HG02759 (cell line): ENCODE measurements around the gene BTRC.
A peak's percentile ranks its signal among the peaks of the same experiment; 100 is the strongest.
"Not testable (repeated sequence)": the region's sequence is repeated elsewhere in the genome, so short reads cannot be mapped to it uniquely, and the experiment has no call there.

Experiments
- ATAC-seq: cut with Tn5 transposase; IDR thresholded peaks from one replicate; pipeline ENCODE4 v1.9.1; 2021; ENCODE audit warnings: mild to moderate bottlenecking, moderate library complexity; ENCODE audit not compliant: unreplicated experiment

The BTRC gene

DNA sequence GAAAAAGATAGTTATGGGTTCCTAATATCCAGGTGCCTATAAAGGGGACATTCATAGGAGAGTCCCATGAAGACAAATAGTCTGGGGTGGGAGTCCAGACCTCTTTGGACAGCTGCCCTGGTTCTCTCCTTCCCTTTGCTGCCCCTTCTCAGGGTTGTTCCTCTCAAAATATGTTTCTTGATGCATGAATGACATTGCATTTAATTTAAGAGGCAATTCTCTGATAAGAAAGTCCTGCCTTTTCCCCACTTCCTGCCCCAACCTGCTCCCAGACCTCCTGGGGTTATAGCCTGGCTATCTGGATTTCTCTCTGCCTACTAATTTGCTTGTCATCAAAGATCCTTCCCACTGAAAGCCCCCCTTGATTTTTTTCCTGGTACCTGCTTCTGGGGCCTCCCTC lies 12.5 kb upstream of the BTRC start:
- ATAC-seq = no peak

DNA sequence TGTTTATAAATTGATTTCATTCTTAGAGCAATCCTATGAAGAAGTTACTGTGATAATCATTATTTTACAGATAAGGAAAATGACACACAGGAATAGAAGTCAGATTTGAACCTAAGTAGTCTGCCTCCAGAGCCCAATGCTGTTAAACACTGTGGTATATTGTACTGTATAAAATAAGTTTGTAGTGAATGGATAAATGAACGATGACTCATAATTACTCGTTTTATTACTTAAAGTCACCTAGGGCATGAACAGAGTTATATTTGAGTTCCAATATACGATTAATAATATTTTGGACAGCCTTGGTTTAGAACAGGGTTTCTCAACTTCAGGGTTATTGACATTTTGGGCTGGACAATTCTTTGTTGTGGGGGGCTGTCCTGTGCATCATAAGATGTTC lies 7.8 kb upstream of the BTRC start:
- no peak for ATAC-seq

GRCh38 chr10:101351017-101351416 lies 2.9 kb upstream of the BTRC start:
- ATAC-seq = no peak

DNA sequence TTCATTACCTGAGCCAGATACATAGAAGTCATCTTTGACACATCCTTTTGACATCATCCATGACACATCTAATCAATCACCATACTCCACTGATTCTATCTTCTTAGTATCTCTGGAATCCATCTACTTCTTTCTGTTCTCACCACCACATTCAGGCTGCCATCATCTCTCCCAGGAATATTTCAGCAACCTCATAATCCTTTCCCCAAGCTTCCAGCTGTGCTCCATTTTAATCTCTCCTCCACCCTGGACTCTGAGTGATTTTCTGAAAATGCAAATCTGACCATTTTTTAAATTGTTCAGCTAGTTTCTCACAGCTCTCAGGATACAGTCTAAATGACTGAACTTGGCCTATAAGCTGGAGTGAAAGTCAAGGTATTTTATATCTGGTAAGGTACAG lies 2.5 kb upstream of the BTRC start:
- ATAC-seq = no peak

DNA sequence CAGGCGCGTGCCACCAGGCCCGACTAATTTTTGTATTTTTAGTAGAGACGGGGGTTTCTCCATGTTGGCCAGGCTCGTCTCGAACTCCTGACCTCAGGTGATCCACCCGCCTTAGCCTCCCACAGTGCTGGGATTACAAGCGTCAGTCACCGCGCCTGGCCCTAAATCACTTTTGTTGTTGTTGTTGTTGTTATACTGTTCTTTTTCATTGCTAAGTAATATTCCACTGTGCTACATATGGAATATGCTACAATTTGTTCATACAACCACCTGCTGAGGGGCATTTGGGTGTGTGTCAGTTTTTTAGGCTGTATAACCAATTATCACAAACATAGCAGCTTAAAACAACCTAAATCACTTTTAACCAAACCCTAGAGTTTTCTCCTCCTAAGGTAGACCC lies 1.1 kb upstream of the BTRC start:
- not testable (repeated sequence) for ATAC-seq

- ATAC-seq = peak; percentile 21
Measured at GRCh38 chr10:101354328-101355071, 535 bp downstream of the BTRC start.

- no peak for ATAC-seq
Measured at GRCh38 chr10:101355072-101355706, 1.2 kb downstream of the BTRC start.

DNA sequence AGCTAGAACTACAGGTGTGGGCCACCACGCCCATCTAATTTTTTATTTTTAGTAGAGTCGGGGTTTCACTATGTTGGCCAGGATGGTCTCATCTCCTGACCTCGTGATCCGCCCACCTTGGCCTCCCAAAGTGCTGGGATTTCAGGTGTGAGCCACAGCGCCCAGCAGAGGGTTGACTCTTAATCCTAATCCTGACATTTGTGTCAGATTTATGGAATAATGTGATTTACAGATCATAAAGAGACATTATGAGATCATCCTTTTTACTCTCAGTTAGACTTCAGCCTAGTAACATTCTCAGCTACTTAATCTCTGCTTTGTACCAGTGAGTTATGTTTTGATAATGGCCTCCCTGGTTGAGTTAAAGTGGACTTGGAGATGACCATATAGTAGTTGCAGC lies 2.2 kb downstream of the BTRC start:
- ATAC-seq = no peak

DNA sequence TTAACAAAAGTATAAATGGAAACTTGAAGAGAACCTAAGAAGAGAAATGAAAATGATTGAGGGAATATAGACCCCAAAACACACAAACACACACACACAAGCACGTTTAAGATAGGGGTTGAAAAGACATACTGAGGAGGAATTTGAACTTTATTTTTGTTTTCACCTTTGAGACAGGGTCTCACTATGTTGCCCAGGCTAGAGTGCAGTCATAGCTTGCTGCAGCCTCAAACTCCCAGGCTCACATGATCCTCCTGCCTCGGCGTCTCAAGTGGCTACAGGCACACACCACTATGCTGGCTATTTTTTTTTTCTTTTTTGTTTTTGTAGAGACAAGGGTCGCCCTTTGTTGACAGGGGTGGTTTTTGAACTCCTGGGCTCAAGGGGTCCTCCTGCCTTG lies 4.0 kb downstream of the BTRC start:
- no peak for ATAC-seq

- ATAC-seq = no peak
Measured at GRCh38 chr10:101358706-101359300, 4.8 kb downstream of the BTRC start.

DNA sequence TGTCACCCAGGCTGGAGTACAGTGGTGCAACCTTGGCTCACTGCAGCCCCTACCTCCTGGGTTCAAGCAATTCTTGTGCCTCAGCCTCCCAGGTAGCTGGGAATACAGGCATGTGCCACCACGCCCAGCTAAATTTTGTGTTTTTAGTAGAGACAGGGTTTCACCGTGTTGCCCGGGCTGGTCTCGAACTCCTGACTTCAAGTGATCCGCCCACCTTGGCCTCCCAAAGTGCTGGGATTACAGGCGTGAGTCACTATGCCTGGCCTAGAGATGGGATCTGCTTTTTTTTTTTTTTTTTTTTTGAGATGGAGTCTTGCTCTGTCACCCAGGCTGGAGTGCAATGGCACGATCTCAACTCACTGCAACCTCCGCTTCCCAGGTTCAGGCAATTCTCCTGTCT lies 6.1 kb downstream of the BTRC start:
- ATAC-seq = not testable (repeated sequence)

DNA sequence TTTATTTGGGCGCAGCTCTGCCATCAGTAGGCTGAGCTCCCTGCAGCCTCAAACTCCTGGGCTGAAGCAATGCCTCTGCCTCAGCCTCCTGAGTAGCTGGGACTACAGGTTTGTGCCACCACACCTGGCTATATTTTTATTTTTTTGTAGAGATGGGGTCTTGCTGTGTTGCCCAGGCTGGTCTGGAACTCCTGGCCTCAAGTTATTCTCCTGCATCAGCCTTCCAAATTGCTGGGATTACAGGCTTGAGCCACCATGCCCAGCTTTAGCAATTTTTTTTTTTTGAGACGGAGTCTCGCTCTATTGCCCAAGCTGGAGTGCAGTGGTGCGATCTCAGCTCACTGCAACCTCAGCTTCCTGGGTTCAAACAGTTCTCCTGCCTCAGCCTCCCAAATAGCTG lies 6.9 kb downstream of the BTRC start:
- ATAC-seq = not testable (repeated sequence)

DNA sequence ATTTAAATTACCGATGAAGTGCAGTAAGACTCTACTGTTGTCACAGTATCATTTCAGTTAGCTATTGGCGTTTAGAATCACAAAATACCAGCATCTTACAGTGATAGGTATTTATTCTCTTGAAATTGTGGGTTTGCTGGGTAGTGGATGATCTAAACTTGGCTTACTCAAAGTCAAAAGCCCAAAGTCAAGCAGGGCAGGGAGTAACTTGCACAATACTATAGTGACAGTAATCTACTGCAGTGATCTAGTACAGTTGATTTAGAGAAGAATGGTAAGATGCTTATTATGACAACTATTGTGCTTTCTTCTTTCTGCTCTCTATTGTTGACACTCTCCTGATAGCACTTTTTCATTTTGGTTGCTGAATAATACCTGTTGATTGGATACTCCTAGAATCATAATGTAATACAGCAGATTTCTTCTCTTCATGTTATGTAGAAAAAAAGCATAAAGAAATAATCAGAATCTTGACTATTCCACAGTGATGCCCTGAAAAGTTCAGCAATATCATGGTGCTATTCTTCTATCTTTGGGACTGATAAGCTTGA lies 10.0 kb downstream of the BTRC start:
- ATAC-seq = no peak

DNA sequence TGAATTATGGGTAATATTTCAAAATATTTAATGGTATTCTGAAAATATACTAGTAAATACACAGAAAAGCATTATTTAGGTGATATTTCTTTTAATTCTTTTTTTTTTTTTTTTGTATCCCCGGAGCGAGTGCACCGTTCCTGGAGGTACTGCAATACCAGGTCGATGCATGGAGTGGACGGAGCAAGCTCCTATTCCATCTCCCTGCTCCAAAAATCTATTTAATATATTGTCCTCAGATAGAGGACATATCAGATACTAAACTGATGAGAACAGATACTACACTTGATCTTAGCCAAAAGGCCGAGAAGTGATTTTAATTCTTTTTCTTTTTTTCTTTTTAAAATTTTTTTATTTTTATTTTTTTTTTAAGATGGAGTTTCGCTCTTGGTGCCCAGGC lies 10.8 kb downstream of the BTRC start:
- no peak for ATAC-seq

- ATAC-seq = no peak
Measured at GRCh38 chr10:101367569-101368453, 13.8 kb downstream of the BTRC start.

DNA sequence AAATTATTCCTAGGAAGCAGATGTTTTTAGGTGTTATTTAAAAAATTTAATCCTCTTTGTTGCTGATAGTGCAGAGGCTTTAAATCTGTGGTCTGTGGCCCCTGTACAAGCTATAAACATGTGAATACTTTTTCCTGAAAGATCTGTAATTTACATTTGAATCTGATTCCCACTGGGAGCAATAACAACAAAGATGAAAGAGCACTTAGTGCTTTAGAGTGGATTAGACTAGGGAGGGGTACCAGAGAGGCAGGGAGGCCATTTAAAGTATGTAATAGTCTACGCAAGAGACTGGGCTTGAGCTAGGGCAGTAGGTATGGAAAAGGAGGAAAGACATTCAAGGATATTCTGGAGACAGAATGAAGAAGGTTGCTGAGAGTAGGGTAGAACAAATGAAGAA lies 19.1 kb downstream of the BTRC start:
- ATAC-seq = no peak

DNA sequence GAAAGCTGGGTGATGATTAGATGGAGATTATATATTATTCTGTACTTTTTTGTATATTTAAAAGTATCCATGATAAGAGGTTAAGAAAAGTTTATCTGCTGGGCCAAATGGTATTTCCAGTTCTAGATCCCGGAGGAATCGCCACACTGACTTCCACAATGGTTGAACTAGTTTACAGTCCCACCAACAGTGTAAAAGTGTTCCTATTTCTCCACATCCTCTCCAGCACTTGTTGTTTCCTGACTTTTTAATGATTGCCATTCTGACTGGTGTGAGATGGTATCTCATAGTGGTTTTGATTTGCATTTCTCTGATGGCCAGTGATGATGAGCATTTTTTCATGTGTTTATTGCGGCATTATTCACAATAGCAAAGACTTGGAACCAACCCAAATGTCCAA lies 20.0 kb downstream of the BTRC start:
- ATAC-seq = not testable (repeated sequence)

DNA sequence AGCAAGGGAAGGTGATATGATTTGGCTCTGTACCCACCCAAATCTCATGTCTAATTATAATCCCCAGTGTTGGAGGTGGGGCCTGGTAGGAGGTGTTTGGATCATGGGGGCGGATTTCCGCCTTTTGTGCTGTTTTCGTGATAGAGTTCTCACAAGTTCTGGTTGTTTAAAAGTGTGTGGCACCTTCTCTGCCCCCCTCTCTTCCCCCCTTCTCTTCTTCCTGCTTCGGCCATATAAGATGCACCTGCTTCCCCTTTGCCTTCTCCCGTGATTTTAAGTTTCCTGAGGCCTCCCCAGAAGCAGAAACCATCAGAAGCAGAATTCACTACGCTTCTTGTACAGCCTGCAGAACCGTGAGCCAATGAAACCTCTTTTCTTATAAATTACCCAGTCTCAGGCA lies 21.1 kb downstream of the BTRC start:
- no peak for ATAC-seq

- no peak for ATAC-seq
Measured at GRCh38 chr10:101379663-101380352, 25.8 kb downstream of the BTRC start.

GRCh38 chr10:101380353-101381017 lies 26.5 kb downstream of the BTRC start:
- no peak for ATAC-seq
